Activated CD8-positive, alpha-beta T cell treated with anti-CD3 and anti-CD28 coated beads for 36 hours (primary cell): ENCODE data around the gene STX4. TPM values are rescaled to one million over a fixed set of nuclear protein-coding genes. Genes with fewer than 3 reads are reported as not detected.

Experiments used
- ATAC-seq: fragments of 200-7000 bp; cut with Tn5 transposase; one replicate; pipeline ENCODE4 v1.10.0; 2021; ENCODE audit warnings: mild to moderate bottlenecking, moderate library complexity
- CTCF ChIA-PET: fragments of 350-600 bp; sonication (Branson Sonifier 250); formaldehyde crosslinking; loops from one replicate; lab custom pipeline; 2021; ENCODE audit warnings: antibody characterized with exemption; lab: Charles Lee
- POLR2A ChIA-PET: fragments of 350-600 bp; sonication (Branson Sonifier 250); formaldehyde crosslinking; loops from one replicate; lab custom pipeline; 2021; ENCODE audit warnings: antibody characterized with exemption; lab: Charles Lee
- DNase-seq: peaks from one replicate; pipeline ENCODE4 v3.0.0-alpha.2; 2020
- H3K27ac Mint-ChIP-seq: one replicate; pipeline ENCODE4 v1.8.0; 2021; ENCODE audit warnings: mild to moderate bottlenecking, mixed read lengths
- H3K27me3 Mint-ChIP-seq: one replicate; pipeline ENCODE4 v1.8.0; 2021; ENCODE audit warnings: mixed read lengths
- H3K36me3 Mint-ChIP-seq: one replicate; pipeline ENCODE4 v1.8.0; 2021; ENCODE audit warnings: low read depth, mixed read lengths
- H3K4me1 Mint-ChIP-seq: one replicate; pipeline ENCODE4 v1.8.0; 2021; ENCODE audit warnings: low read depth, mixed read lengths
- H3K4me3 Mint-ChIP-seq: one replicate; pipeline ENCODE4 v1.8.0; 2021; ENCODE audit warnings: mild to moderate bottlenecking, moderate library complexity, mixed read lengths
- H3K9me3 Mint-ChIP-seq: one replicate; pipeline ENCODE4 v1.8.0; 2021; ENCODE audit warnings: mixed read lengths
- CTCF ChIP-seq: fragments of 200-600 bp; IDR thresholded peaks from one replicate; pipeline ENCODE4 v1.8.0; 2022; ENCODE audit warnings: antibody characterized with exemption, mild to moderate bottlenecking
- intact Hi-C: fragments of 100-400 bp; cut with micrococcal nuclease; formaldehyde crosslinking; loops from one replicate; pipeline ENCODE4 v1.10.0; 2022
- total RNA-seq, 2 experiments: library from RNA; stranded (reverse); gene quantifications; one replicate each; pipeline ENCODE4 v1.2.3, GENCODE V29; 2021

The STX4 gene
- total RNA-seq, 2 experiments from 2014 or later = 25.2 to 27.7 TPM

- no peaks in the 10 kb centered on the region for H3K36me3 Mint-ChIP-seq
- H3K27me3 Mint-ChIP-seq = no peaks in the 10 kb centered on the region
- ATAC-seq (no peak), DNase-seq (no peak)
- no peak overlapping the region for H3K27ac Mint-ChIP-seq
- no peak overlapping the region for H3K4me3 Mint-ChIP-seq
- ChIA-PET CTCF (interaction anchor here (0.6 to 1.8 kb wide), 4 partner anchors 18 to 93 kb away, joined by 3 to 8 read pairs (median 3); partner anchors contain the start of gene HSD3B7), POLR2A (interaction anchor here (1.0 to 1.4 kb wide), 2 partner anchors 11 to 177 kb away, joined by 3 to 4 read pairs; partner anchors contain the start of gene FUS)
- intact Hi-C loops = no loop called here
- no peaks in the 10 kb centered on the region for H3K4me1 Mint-ChIP-seq
- no peaks in the 10 kb centered on the region for H3K9me3 Mint-ChIP-seq
- no peak for TF ChIP-seq CTCF
Measured at GRCh38 chr16:31002862-31003341, 30.5 kb upstream of the STX4 start.

- H3K4me1 Mint-ChIP-seq = no peaks in the 10 kb centered on the region
- H3K9me3 Mint-ChIP-seq = no peaks in the 10 kb centered on the region
- ChIA-PET CTCF (interaction anchor here (1.1 to 1.8 kb wide), 2 partner anchors 18 to 19 kb away, joined by 3 to 8 read pairs; partner anchors contain the start of gene HSD3B7), POLR2A (interaction anchor here (1.4 kb wide), 1 partner anchor 10 kb away, joined by 4 read pairs; no protein-coding TSS in a partner anchor)
- no peak overlapping the region for H3K27ac Mint-ChIP-seq
- no peaks in the 10 kb centered on the region for H3K27me3 Mint-ChIP-seq
- no peak overlapping the region for H3K4me3 Mint-ChIP-seq
- intact Hi-C loops = no loop called here
- DNase-seq = no peak
- TF ChIP-seq CTCF = no peak
- ATAC-seq = no peak
- H3K36me3 Mint-ChIP-seq = no peaks in the 10 kb centered on the region
Measured at GRCh38 chr16:31003744-31004143, 29.6 kb upstream of the STX4 start.

- ChIA-PET CTCF (interaction anchor here (0.7 kb wide), 1 partner anchor 34 kb away, joined by 3 read pairs; no protein-coding TSS in a partner anchor), POLR2A (no interaction called here)
- Mint-ChIP-seq H3K4me1 (peaks cover 1% of the 10 kb centered on the region), H3K27ac (no peak overlapping the region), H3K36me3 (no peaks in the 10 kb centered on the region), H3K27me3 (peaks cover 1% of the 10 kb centered on the region), H3K4me3 (no peak overlapping the region), H3K9me3 (no peaks in the 10 kb centered on the region)
- DNase-seq = no peak
- TF ChIP-seq CTCF = no peak
- no peak for ATAC-seq
- intact Hi-C loops = no loop called here
Measured at GRCh38 chr16:31004658-31005057, 28.7 kb upstream of the STX4 start.

GRCh38 chr16:31005350-31006085, 27.8 kb upstream of the STX4 start:
- TF ChIP-seq CTCF = no peak
- POLR2A ChIA-PET = no interaction called here
- peaks cover 6% of the 10 kb centered on the region for H3K4me1 Mint-ChIP-seq
- H3K4me3 Mint-ChIP-seq = no peak overlapping the region
- no peak overlapping the region for H3K27ac Mint-ChIP-seq
- CTCF ChIA-PET = interaction anchor here (1.2 kb wide), 1 partner anchor 8 kb away, joined by 3 read pairs; no protein-coding TSS in a partner anchor
- DNase-seq (no peak), ATAC-seq (no peak)
- intact Hi-C loops = no loop called here
- peaks cover 3% of the 10 kb centered on the region for H3K27me3 Mint-ChIP-seq
- H3K36me3 Mint-ChIP-seq = no peaks in the 10 kb centered on the region
- no peaks in the 10 kb centered on the region for H3K9me3 Mint-ChIP-seq

GRCh38 chr16:31006086-31006385, 27.3 kb upstream of the STX4 start:
- H3K4me3 Mint-ChIP-seq = no peak overlapping the region
- no peak overlapping the region for H3K27ac Mint-ChIP-seq
- ATAC-seq (no peak), DNase-seq (no peak)
- H3K27me3 Mint-ChIP-seq = peaks cover 6% of the 10 kb centered on the region
- H3K9me3 Mint-ChIP-seq = no peaks in the 10 kb centered on the region
- no peaks in the 10 kb centered on the region for H3K36me3 Mint-ChIP-seq
- CTCF ChIA-PET = interaction anchor here (1.2 kb wide), 1 partner anchor 9 kb away, joined by 3 read pairs; no protein-coding TSS in a partner anchor
- TF ChIP-seq CTCF = no peak
- intact Hi-C loops = no loop called here
- POLR2A ChIA-PET = no interaction called here
- H3K4me1 Mint-ChIP-seq = peaks cover 9% of the 10 kb centered on the region
